Activated naive CD8-positive, alpha-beta T cell (primary cell): ENCODE data around the gene GPC6.

ENCODE experiments used
- H3K27ac Mint-ChIP-seq: one replicate; pipeline ENCODE4 v1.8.0; 2021; ENCODE audit warnings: mixed read lengths
- H3K27me3 Mint-ChIP-seq: one replicate; pipeline ENCODE4 v1.8.0; 2021; ENCODE audit warnings: mixed read lengths
- H3K36me3 Mint-ChIP-seq: one replicate; pipeline ENCODE4 v1.8.0; 2021; ENCODE audit warnings: mixed read lengths
- H3K4me1 Mint-ChIP-seq: one replicate; pipeline ENCODE4 v1.8.0; 2021; ENCODE audit warnings: low read depth, mixed read lengths
- H3K4me3 Mint-ChIP-seq: one replicate; pipeline ENCODE4 v1.8.0; 2021; ENCODE audit warnings: mild to moderate bottlenecking, mixed read lengths
- H3K9me3 Mint-ChIP-seq: one replicate; pipeline ENCODE4 v1.8.0; 2021; ENCODE audit warnings: low read depth, mixed read lengths

The GPC6 gene

DNA sequence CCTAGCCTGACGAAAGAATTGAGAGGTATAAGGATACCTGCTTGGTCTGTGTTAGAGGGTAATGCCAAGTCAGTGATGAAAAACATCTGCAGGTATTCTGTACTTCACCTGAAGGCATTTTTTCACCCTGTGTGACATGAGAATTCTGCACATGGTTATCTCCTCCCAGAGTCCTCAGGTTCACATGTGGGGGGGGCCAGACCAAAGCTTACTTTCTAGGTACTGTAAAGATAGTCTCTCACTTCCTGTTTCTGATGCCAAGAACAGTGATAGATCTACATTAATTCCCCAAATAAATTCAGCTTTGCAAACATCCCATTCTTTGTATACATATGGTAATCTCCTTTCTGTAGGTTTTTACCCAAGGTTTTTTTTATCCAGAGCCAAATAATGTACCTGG lies 53.4 kb downstream of the GPC6 start:
- Mint-ChIP-seq H3K4me1 (no peaks in the 10 kb centered on the region), H3K4me3 (no peak overlapping the region), H3K27me3 (no peaks in the 10 kb centered on the region), H3K9me3 (no peaks in the 10 kb centered on the region), H3K36me3 (no peaks in the 10 kb centered on the region), H3K27ac (no peak overlapping the region)

DNA sequence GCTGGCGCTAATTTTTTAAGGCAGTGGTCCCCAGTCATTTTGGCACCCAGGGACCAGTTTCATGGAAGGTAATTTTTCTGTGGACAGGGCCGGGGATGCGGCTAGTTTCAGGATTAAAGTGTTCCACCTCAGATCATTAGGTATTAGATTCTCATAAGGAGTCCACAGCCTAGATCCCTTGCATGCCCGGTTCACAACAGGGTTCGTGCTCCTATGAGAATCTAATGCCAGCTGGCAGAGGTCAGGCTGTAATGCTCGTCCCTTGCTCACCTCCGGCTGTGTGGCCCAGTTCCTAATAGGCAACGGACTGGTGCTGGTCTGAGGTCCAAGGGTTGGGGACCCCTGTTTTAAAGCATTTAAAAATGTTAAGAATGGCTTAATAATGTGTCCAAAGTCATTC lies 54.1 kb downstream of the GPC6 start:
- no peaks in the 10 kb centered on the region for H3K4me1 Mint-ChIP-seq
- H3K27ac Mint-ChIP-seq: no peak overlapping the region
- no peaks in the 10 kb centered on the region for H3K9me3 Mint-ChIP-seq
- no peak overlapping the region for H3K4me3 Mint-ChIP-seq
- H3K27me3 Mint-ChIP-seq: no peaks in the 10 kb centered on the region
- H3K36me3 Mint-ChIP-seq: no peaks in the 10 kb centered on the region

DNA sequence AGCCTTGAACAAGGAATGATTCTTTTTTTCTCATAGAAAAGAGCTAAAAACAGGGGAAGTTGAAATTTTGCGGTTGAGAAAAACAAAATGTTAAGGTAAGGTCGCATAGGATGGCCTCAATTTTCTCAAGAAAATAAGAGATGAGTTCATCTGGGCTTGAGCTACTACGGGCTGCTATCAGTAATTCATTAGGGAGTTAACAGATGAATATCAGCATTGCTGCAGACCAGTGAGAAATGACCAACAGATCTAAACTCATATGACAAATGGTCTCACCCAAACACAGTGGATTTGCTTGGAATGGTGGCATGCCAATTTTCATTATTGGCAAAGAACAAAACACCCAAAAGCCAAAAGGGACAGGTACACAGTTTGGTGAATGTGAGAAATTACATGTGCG lies 56.6 kb downstream of the GPC6 start:
- H3K27ac Mint-ChIP-seq: no peak overlapping the region
- no peaks in the 10 kb centered on the region for H3K36me3 Mint-ChIP-seq
- H3K4me1 Mint-ChIP-seq: no peaks in the 10 kb centered on the region
- H3K27me3 Mint-ChIP-seq: no peaks in the 10 kb centered on the region
- no peak overlapping the region for H3K4me3 Mint-ChIP-seq
- no peaks in the 10 kb centered on the region for H3K9me3 Mint-ChIP-seq

- Mint-ChIP-seq H3K36me3 (no peaks in the 10 kb centered on the region), H3K4me1 (no peaks in the 10 kb centered on the region), H3K4me3 (no peak overlapping the region), H3K27me3 (no peaks in the 10 kb centered on the region), H3K9me3 (no peaks in the 10 kb centered on the region), H3K27ac (no peak overlapping the region)
These were observed 57.5 kb downstream of the GPC6 start for GRCh38 chr13:93284064-93284463.

DNA sequence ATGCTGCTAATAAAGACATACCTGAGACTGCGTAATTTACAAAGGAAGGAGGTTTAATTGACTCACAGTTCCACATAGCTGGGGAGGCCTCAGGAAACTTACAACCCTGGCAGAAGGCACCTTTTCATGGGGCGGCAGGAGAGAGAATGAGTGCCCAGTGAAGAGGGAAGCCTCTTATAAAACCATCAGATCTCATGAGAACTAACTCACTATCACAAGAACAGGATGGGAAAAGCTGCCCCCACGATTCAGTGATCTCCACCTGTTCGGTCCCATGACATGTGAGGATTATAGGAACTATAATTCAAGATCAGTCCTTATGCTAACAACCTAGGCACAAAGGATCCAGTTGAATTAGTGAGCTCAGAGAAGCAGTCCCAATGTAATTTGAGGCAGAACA lies 59.4 kb downstream of the GPC6 start:
- Mint-ChIP-seq H3K4me3 (no peak overlapping the region), H3K36me3 (no peaks in the 10 kb centered on the region), H3K27ac (no peak overlapping the region), H3K4me1 (peaks cover 4% of the 10 kb centered on the region), H3K9me3 (no peaks in the 10 kb centered on the region), H3K27me3 (no peaks in the 10 kb centered on the region)

DNA sequence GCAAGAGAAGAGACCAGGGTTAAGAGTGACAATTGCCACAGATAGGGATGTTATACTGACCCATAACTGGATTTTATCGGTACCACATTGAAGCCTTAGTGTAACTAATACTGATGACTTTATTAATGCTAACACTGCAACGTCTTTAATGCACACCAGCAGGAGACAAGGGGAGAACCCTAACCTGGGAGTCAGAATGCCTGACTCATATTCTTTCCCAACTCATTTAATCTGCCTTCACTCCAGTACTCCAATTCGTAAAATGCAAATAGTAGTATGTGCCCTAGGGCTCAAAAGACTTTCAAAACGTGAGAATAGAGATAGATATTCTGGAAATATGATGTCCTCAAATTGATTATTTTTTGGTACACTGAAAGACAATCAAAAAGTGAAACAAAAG lies 62.4 kb downstream of the GPC6 start:
- Mint-ChIP-seq H3K4me1 (peaks cover 4% of the 10 kb centered on the region), H3K9me3 (no peaks in the 10 kb centered on the region)

GRCh38 chr13:93289842-93290241 lies 63.2 kb downstream of the GPC6 start:
- Mint-ChIP-seq H3K27me3 (no peaks in the 10 kb centered on the region), H3K9me3 (no peaks in the 10 kb centered on the region), H3K4me3 (no peak overlapping the region), H3K36me3 (no peaks in the 10 kb centered on the region), H3K4me1 (peaks cover 4% of the 10 kb centered on the region), H3K27ac (no peak overlapping the region)

More for the DNA sequence above, 62.4 kb downstream of the GPC6 start:
- H3K36me3 Mint-ChIP-seq: no peaks in the 10 kb centered on the region
- no peak overlapping the region for H3K4me3 Mint-ChIP-seq
- no peaks in the 10 kb centered on the region for H3K27me3 Mint-ChIP-seq
- no peak overlapping the region for H3K27ac Mint-ChIP-seq

GRCh38 chr13:93290503-93290902 lies 63.9 kb downstream of the GPC6 start:
- Mint-ChIP-seq H3K27ac (no peak overlapping the region), H3K4me1 (peaks cover 4% of the 10 kb centered on the region), H3K4me3 (no peak overlapping the region), H3K9me3 (no peaks in the 10 kb centered on the region), H3K36me3 (no peaks in the 10 kb centered on the region), H3K27me3 (no peaks in the 10 kb centered on the region)

GRCh38 chr13:93292366-93292765 lies 65.8 kb downstream of the GPC6 start:
- no peak overlapping the region for H3K4me3 Mint-ChIP-seq
- no peaks in the 10 kb centered on the region for H3K27me3 Mint-ChIP-seq
- no peaks in the 10 kb centered on the region for H3K9me3 Mint-ChIP-seq
- H3K4me1 Mint-ChIP-seq: peaks cover 4% of the 10 kb centered on the region
- H3K36me3 Mint-ChIP-seq: no peaks in the 10 kb centered on the region
- no peak overlapping the region for H3K27ac Mint-ChIP-seq

DNA sequence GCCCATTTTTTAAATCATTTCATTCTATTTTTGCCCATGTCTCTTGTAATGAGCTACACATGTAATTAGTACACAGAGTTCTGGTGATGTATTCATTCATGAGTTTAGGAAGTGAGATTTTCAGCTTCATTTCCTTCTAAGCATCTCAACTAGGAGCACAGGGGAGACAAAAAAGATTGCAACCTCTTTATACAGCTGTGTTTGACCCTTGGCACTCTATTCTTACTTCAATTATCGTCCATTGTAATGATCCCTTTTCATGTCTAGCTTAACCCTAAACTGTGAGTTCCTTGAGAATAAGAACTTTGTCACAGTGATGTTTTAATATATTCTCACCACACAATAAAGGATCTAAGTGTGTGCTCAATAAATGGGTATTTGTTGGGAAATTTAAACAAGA lies 67.1 kb downstream of the GPC6 start:
- H3K9me3 Mint-ChIP-seq: no peaks in the 10 kb centered on the region
- H3K27me3 Mint-ChIP-seq: no peaks in the 10 kb centered on the region
- no peak overlapping the region for H3K27ac Mint-ChIP-seq
- peaks cover 4% of the 10 kb centered on the region for H3K4me1 Mint-ChIP-seq
- no peaks in the 10 kb centered on the region for H3K36me3 Mint-ChIP-seq
- no peak overlapping the region for H3K4me3 Mint-ChIP-seq

DNA sequence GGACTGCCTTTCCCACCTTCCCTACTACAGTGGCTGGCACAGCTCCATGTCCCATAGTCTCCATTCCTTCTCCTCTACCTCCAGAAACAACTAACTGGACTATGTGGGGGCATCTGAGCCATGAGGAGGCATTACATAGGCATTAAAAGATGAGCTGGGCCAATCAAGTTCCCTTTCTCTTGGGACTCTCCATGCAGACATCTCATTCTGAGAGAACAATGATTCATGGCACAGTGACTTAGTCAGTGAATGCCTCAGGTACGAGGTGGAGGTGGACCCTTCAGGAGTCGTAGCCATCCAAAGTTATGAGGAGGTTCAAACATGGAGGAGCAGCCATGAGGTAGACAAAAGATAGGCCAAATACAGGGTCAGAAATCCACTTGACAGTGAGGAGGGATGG lies 70.0 kb downstream of the GPC6 start:
- no peaks in the 10 kb centered on the region for H3K36me3 Mint-ChIP-seq
- no peaks in the 10 kb centered on the region for H3K27me3 Mint-ChIP-seq
- H3K4me3 Mint-ChIP-seq: no peak overlapping the region
- no peak overlapping the region for H3K27ac Mint-ChIP-seq
- H3K9me3 Mint-ChIP-seq: no peaks in the 10 kb centered on the region
- no peaks in the 10 kb centered on the region for H3K4me1 Mint-ChIP-seq

GRCh38 chr13:93298713-93299112 lies 72.1 kb downstream of the GPC6 start:
- H3K9me3 Mint-ChIP-seq: no peaks in the 10 kb centered on the region
- no peaks in the 10 kb centered on the region for H3K4me1 Mint-ChIP-seq
- H3K27me3 Mint-ChIP-seq: no peaks in the 10 kb centered on the region
- no peak overlapping the region for H3K27ac Mint-ChIP-seq
- H3K4me3 Mint-ChIP-seq: no peak overlapping the region
- no peaks in the 10 kb centered on the region for H3K36me3 Mint-ChIP-seq

GRCh38 chr13:93304134-93304533 lies 77.5 kb downstream of the GPC6 start:
- Mint-ChIP-seq H3K9me3 (no peaks in the 10 kb centered on the region), H3K4me1 (no peaks in the 10 kb centered on the region), H3K36me3 (no peaks in the 10 kb centered on the region), H3K27me3 (no peaks in the 10 kb centered on the region), H3K4me3 (no peak overlapping the region), H3K27ac (no peak overlapping the region)

DNA sequence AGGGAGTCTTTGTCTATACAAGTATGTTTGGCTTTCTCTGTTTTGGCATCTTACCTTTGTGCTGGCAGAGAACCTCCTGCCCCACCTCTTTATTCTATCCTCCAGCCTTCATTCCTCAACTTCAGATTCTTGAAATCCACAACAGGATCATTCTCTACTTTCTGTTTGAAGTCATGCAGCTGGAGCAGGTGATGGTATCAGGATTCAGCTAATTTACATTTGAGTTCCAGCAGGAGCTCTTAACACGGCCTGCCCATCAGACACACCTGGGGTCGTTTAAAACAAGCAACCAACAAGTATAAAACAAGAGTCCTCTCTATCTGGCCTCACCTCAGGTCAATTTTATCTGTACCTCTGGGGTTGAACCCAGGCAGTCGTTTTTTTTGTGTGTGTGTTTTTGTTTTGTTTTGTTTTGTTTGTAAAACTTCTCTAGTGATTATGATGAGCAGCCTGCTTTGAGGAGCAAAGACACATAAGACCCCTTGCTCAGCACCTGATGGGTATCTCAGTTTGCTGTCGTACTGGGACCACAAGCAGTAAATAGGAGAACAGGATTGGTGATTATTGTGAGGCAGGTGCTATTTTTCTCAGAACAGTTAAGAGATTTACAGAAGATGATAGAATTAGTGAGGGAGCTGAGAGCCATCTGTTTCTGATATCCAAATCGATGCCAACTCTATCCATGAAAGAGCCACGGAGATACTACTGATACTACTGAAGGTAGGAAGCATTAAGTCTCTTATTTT lies 78.4 kb downstream of the GPC6 start:
- no peak overlapping the region for H3K4me3 Mint-ChIP-seq
- no peaks in the 10 kb centered on the region for H3K9me3 Mint-ChIP-seq
- no peaks in the 10 kb centered on the region for H3K4me1 Mint-ChIP-seq
- no peaks in the 10 kb centered on the region for H3K27me3 Mint-ChIP-seq
- H3K36me3 Mint-ChIP-seq: no peaks in the 10 kb centered on the region
- no peak overlapping the region for H3K27ac Mint-ChIP-seq

DNA sequence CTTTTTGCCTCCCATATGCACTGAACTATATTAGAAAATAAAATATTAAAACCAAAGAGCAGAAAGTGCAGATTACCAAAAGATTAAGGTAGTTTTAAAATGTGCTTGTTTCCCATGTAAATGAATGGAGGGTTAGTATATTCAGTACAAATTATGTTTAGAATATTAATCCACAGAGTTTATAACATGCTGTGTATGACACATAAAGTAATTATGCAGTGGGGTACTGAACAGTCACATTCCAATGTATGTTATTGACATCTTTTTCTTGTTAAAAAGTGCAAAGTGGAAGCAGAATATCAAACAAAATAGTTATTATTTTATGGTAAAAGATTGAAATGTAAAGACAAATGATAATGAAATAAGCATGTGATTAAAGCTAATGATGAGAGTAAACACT lies 79.3 kb downstream of the GPC6 start:
- Mint-ChIP-seq H3K4me1 (no peaks in the 10 kb centered on the region), H3K9me3 (no peaks in the 10 kb centered on the region), H3K27ac (no peak overlapping the region), H3K4me3 (no peak overlapping the region), H3K27me3 (no peaks in the 10 kb centered on the region), H3K36me3 (no peaks in the 10 kb centered on the region)

DNA sequence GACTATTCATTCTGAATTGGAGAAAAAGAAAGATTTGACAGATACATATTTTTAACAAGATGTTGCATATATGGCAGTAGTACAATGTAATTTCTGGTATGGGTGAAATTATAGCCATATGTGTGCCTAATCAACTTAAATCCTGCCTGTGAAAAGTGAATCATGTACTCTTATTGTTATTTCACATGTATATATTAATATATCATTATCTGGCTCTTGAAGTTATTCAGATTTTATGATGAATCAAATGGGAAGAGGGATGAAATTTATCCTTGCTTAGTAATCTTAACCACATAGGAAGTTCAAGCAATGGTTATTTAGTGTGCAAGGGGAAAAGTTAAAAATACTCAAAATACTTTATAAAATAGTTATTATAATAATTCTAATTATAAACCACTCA lies 80.5 kb downstream of the GPC6 start:
- no peaks in the 10 kb centered on the region for H3K36me3 Mint-ChIP-seq
- H3K4me1 Mint-ChIP-seq: no peaks in the 10 kb centered on the region
- H3K9me3 Mint-ChIP-seq: no peaks in the 10 kb centered on the region
- no peaks in the 10 kb centered on the region for H3K27me3 Mint-ChIP-seq
- H3K4me3 Mint-ChIP-seq: no peak overlapping the region
- no peak overlapping the region for H3K27ac Mint-ChIP-seq
